ENCODE measurements around the gene CYP4F8.

DNA sequence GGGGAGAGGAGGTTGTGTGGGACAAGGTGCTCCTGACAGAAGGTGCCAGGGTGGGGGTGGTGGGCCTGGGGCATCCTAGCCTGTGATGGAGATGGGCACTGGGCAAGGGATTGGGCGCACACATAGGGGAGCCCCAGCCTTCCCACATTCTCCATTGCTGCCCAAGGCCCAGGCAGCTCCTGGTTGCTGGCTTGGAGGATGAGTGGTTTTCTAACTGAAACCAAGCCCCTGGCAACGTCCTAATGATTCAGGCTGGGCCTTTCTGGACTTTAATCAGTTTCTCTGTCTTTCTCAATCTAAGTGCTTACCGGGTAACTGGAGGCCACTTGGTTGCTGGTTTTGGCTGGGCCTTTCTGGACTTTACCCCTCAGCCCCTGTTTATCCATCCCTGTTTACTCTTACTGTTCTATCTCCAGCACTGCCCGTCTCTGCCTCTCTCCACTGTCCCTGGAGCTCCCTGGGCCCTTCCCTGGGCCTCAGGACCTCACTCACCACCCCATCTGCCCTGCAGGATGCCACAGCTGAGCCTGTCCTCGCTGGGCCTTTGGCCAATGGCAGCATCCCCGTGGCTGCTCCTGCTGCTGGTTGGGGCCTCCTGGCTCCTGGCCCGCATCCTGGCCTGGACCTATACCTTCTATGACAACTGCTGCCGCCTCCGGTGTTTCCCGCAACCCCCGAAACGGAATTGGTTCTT is 26.0 kb downstream of the CYP4F8 start:
- no peak for TF ChIP-seq GATA2 (IDR thresholded peaks at IDR 0.05; ENCODE audit: low read depth, low read length)
- no peak for TF ChIP-seq GATA3 (IDR thresholded peaks at IDR 0.05; ENCODE audit: low read depth, low read length)

Data from SH-SY5Y (cell line).